ENCODE data around the gene GRIN2D.

The GRIN2D gene

DNA sequence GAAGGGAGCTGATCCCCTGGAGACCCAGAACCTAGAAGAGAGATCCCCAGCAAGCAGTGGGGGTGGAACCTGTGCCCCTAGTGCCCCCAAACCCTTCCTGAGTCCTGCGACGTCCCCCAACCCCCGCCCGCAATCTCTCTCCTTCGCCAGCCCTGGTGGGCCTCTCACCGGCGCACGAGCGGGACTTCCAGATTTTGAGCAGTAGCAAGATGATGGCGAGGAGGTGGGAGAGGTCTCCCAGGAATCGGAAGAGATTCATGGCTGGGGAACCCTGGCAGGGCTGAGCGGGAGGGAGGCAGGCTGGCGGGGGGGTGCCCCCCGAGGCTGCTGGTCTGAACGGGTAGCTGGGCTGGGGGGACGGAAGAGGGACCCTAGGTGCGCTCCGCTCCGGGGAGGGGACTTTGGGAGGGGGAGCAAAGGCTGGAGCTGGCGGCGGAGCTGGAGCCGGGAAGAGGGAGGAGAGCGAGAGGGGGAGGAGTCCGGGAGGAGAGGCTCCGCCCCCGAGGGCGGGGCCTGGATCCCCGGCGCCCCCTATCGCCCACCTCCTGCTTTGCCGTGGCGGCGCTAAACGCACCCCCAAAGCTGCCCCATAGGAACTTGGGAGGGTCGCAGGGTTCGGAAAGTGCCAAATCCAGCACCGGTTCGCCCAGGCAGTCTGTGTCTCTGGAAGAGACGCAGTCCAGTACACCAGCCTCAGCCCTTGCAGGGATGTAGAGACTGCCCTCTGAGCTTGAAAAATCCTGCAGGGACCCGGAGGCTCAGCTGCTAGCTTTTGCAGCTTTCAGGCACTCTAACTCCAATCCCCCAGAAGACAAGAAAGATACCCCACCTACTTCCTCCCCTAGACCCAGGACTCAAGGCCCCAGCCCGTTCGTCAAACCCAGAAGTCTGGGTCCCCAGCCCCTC, 2.1 kb upstream of the GRIN2D start, which contains the start of gene KDELR1 (continued):
- TF ChIP-seq, protein P1, sequence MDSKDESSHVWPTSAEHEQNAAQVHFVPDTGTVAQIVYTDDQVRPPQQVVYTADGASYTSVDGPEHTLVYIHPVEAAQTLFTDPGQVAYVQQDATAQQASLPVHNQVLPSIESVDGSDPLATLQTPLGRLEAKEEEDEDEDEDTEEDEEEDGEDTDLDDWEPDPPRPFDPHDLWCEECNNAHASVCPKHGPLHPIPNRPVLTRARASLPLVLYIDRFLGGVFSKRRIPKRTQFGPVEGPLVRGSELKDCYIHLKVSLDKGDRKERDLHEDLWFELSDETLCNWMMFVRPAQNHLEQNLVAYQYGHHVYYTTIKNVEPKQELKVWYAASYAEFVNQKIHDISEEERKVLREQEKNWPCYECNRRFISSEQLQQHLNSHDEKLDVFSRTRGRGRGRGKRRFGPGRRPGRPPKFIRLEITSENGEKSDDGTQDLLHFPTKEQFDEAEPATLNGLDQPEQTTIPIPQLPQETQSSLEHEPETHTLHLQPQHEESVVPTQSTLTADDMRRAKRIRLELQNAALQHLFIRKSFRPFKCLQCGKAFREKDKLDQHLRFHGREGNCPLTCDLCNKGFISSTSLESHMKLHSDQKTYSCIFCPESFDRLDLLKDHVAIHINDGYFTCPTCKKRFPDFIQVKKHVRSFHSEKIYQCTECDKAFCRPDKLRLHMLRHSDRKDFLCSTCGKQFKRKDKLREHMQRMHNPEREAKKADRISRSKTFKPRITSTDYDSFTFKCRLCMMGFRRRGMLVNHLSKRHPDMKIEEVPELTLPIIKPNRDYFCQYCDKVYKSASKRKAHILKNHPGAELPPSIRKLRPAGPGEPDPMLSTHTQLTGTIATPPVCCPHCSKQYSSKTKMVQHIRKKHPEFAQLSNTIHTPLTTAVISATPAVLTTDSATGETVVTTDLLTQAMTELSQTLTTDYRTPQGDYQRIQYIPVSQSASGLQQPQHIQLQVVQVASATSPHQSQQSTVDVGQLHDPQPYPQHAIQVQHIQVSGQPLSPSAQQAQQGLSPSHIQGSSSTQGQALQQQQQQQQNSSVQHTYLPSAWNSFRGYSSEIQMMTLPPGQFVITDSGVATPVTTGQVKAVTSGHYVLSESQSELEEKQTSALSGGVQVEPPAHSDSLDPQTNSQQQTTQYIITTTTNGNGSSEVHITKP (tag by site-specific recombination; IDR thresholded peaks at IDR 0.05) = peak; percentile 16; the same call in 1 of the 2 replicates
- TF ChIP-seq ZNF558 (tag by site-specific recombination; IDR thresholded peaks at IDR 0.05) = no peak
- no peak for TF ChIP-seq ZNF514 (tag by site-specific recombination; IDR thresholded peaks at IDR 0.05)
- TF ChIP-seq, protein P2, sequence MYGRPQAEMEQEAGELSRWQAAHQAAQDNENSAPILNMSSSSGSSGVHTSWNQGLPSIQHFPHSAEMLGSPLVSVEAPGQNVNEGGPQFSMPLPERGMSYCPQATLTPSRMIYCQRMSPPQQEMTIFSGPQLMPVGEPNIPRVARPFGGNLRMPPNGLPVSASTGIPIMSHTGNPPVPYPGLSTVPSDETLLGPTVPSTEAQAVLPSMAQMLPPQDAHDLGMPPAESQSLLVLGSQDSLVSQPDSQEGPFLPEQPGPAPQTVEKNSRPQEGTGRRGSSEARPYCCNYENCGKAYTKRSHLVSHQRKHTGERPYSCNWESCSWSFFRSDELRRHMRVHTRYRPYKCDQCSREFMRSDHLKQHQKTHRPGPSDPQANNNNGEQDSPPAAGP (tag by site-specific recombination; IDR thresholded peaks at IDR 0.05) = peak; percentile 23; the same call in 1 of the 2 replicates
- TF ChIP-seq BCL6B (tag by site-specific recombination; IDR thresholded peaks at IDR 0.05) = no peak
- no peak for TF ChIP-seq OVOL3 (tag by site-specific recombination; IDR thresholded peaks at IDR 0.05)
- TF ChIP-seq ZNF792 (tag by site-specific recombination; IDR thresholded peaks at IDR 0.05) = no peak
- no peak for TF ChIP-seq ZNF530 (tag by site-specific recombination; IDR thresholded peaks at IDR 0.05; ENCODE audit: low read depth)
- TF ChIP-seq ZNF19 (tag by site-specific recombination; IDR thresholded peaks at IDR 0.05; ENCODE audit: low read depth) = no peak
- TF ChIP-seq ZNF626 (tag by site-specific recombination; IDR thresholded peaks at IDR 0.05) = no peak
- no peak for TF ChIP-seq ZNF155 (tag by site-specific recombination; IDR thresholded peaks at IDR 0.05)
- TF ChIP-seq KLF10 (tag by site-specific recombination; IDR thresholded peaks at IDR 0.05) = no peak
- TF ChIP-seq SETDB1 (IDR thresholded peaks at IDR 0.05; ENCODE audit: insufficient read length, low read length) = no peak
- no peak for TF ChIP-seq ZNF292 (tag by site-specific recombination; IDR thresholded peaks at IDR 0.05; ENCODE audit: borderline replicate concordance, low read depth)
- TF ChIP-seq ZNF174 (tag by site-specific recombination; IDR thresholded peaks at IDR 0.05) = no peak
- TF ChIP-seq, protein P3, sequence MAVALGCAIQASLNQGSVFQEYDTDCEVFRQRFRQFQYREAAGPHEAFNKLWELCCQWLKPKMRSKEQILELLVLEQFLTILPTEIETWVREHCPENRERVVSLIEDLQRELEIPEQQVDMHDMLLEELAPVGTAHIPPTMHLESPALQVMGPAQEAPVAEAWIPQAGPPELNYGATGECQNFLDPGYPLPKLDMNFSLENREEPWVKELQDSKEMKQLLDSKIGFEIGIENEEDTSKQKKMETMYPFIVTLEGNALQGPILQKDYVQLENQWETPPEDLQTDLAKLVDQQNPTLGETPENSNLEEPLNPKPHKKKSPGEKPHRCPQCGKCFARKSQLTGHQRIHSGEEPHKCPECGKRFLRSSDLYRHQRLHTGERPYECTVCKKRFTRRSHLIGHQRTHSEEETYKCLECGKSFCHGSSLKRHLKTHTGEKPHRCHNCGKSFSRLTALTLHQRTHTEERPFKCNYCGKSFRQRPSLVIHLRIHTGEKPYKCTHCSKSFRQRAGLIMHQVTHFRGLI (tag by site-specific recombination; IDR thresholded peaks at IDR 0.05) = no peak
- TF ChIP-seq ZNF843 (tag by site-specific recombination; IDR thresholded peaks at IDR 0.05) = 0 out of 2 replicates have a peak, but pooled peaks have one; percentile 14
- TF ChIP-seq ZSCAN23 (tag by site-specific recombination; IDR thresholded peaks at IDR 0.05) = no peak
- no peak for TF ChIP-seq BCL11B (tag by site-specific recombination; IDR thresholded peaks at IDR 0.05; ENCODE audit: low read depth)
- no peak for TF ChIP-seq ZNF112 (tag by site-specific recombination; IDR thresholded peaks at IDR 0.05)
- TF ChIP-seq, protein P4, sequence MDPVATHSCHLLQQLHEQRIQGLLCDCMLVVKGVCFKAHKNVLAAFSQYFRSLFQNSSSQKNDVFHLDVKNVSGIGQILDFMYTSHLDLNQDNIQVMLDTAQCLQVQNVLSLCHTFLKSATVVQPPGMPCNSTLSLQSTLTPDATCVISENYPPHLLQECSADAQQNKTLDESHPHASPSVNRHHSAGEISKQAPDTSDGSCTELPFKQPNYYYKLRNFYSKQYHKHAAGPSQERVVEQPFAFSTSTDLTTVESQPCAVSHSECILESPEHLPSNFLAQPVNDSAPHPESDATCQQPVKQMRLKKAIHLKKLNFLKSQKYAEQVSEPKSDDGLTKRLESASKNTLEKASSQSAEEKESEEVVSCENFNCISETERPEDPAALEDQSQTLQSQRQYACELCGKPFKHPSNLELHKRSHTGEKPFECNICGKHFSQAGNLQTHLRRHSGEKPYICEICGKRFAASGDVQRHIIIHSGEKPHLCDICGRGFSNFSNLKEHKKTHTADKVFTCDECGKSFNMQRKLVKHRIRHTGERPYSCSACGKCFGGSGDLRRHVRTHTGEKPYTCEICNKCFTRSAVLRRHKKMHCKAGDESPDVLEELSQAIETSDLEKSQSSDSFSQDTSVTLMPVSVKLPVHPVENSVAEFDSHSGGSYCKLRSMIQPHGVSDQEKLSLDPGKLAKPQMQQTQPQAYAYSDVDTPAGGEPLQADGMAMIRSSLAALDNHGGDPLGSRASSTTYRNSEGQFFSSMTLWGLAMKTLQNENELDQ (tag by site-specific recombination; IDR thresholded peaks at IDR 0.05; ENCODE audit: low read depth) = no peak
- TF ChIP-seq ZNF776 (tag by site-specific recombination; IDR thresholded peaks at IDR 0.05; ENCODE audit: borderline replicate concordance) = no peak
- no peak; the same call in 1 of the 2 replicates for TF ChIP-seq ZNF561 (tag by site-specific recombination; IDR thresholded peaks at IDR 0.05; ENCODE audit: borderline replicate concordance)
- no peak for TF ChIP-seq ZNF146 (tag by site-specific recombination; IDR thresholded peaks at IDR 0.05)
- no peak for TF ChIP-seq ZNF610 (tag by site-specific recombination; IDR thresholded peaks at IDR 0.05; ENCODE audit: borderline replicate concordance)
- peak; percentile 87 for TF ChIP-seq ZNF600 (tag by site-specific recombination; IDR thresholded peaks at IDR 0.05)
- TF ChIP-seq ZNF138 (tag by site-specific recombination; IDR thresholded peaks at IDR 0.05; ENCODE audit: borderline replicate concordance) = no peak
- TF ChIP-seq ZNF473 (tag by site-specific recombination; IDR thresholded peaks at IDR 0.05) = no peak
- TF ChIP-seq ZSCAN16 (tag by site-specific recombination; IDR thresholded peaks at IDR 0.05) = no peak
- no peak for TF ChIP-seq HOXA7 (CRISPR knock-in tag; IDR thresholded peaks at IDR 0.05; ENCODE audit: borderline replicate concordance)
